CD4-positive, alpha-beta T cell treated with Interleukin-4 for 4 hours (primary cell): Measurements from ENCODE around the gene WWOX.

Experiments used
- DNase-seq: peaks from one replicate; pipeline ENCODE4 v3.0.0-alpha.2; 2020

WWOX gene

GRCh38 chr16:78309763-78310162 lies 210.3 kb downstream of the WWOX start:
- no peak for DNase-seq

- no peak for DNase-seq
These were observed 210.7 kb downstream of the WWOX start for GRCh38 chr16:78310196-78310595.

GRCh38 chr16:78310990-78311561 lies 211.6 kb downstream of the WWOX start:
- DNase-seq, result no peak

GRCh38 chr16:78311831-78312230 lies 212.4 kb downstream of the WWOX start:
- no peak for DNase-seq

- DNase-seq, result no peak
These were observed 218.2 kb downstream of the WWOX start for GRCh38 chr16:78317564-78318240.

GRCh38 chr16:78321620-78322360 lies 222.3 kb downstream of the WWOX start:
- no peak for DNase-seq

- DNase-seq, result no peak
These were observed 223.9 kb downstream of the WWOX start for GRCh38 chr16:78323315-78323714.

- DNase-seq, result no peak
These were observed 225.3 kb downstream of the WWOX start for GRCh38 chr16:78324649-78325285.

- DNase-seq, result no peak
These were observed 226.3 kb downstream of the WWOX start for GRCh38 chr16:78325468-78326352.

- no peak for DNase-seq
These were observed 227.3 kb downstream of the WWOX start for GRCh38 chr16:78326731-78327130.

GRCh38 chr16:78331731-78332130 lies 232.3 kb downstream of the WWOX start:
- no peak for DNase-seq

- DNase-seq, result no peak
These were observed 234.4 kb downstream of the WWOX start for GRCh38 chr16:78333808-78334207.

- DNase-seq, result no peak
These were observed 241.1 kb downstream of the WWOX start for GRCh38 chr16:78340590-78340989.

GRCh38 chr16:78348068-78348467 lies 248.6 kb downstream of the WWOX start:
- DNase-seq, result no peak

GRCh38 chr16:78348886-78349285 lies 249.4 kb downstream of the WWOX start:
- no peak for DNase-seq

GRCh38 chr16:78352184-78352583 lies 252.7 kb downstream of the WWOX start:
- no peak for DNase-seq

GRCh38 chr16:78353640-78354275 lies 254.3 kb downstream of the WWOX start:
- no peak for DNase-seq

- DNase-seq, result no peak
These were observed 263.2 kb downstream of the WWOX start for GRCh38 chr16:78362524-78363135.

GRCh38 chr16:78363843-78364555 lies 264.5 kb downstream of the WWOX start:
- no peak for DNase-seq

GRCh38 chr16:78364556-78364880 lies 265.1 kb downstream of the WWOX start:
- DNase-seq, result no peak

- DNase-seq, result no peak
These were observed 265.9 kb downstream of the WWOX start for GRCh38 chr16:78365366-78365765.
